NK-92 treated with Interleukin-12 subunit alpha and Interleukin-12 subunit beta, amount 100 ng/mL, for 24 hours (cell line): Measurements from ENCODE around the gene CDK5.
"Not testable (repeated sequence)": the region's sequence is repeated elsewhere in the genome, so short reads cannot be mapped to it uniquely, and the experiment has no call there.

ENCODE experiments used
- DNase-seq: peaks from one replicate; lab custom pipeline; 2025; lab: John Stamatoyannopoulos, UW

The CDK5 gene

DNA sequence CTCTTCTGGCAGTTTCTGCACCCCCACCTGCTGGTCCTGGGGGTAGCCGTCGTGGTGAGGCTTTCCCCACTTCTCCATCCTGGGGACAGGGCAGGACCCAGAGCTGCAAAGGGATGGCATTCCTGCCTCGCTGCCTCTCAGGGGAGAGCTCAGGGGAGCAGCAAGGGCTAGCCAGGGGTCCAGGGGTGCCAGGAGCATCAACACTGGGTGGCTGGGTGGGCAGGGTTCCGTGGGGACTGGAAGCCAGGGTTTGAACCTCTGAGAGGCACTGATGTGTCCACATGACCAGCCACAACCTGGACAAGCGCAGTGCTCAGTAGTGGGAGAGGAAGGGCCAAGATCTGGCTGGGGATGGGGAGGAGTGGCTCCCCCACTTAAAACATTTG is 23.8 kb downstream of the CDK5 start:
- no peak for DNase-seq

DNA sequence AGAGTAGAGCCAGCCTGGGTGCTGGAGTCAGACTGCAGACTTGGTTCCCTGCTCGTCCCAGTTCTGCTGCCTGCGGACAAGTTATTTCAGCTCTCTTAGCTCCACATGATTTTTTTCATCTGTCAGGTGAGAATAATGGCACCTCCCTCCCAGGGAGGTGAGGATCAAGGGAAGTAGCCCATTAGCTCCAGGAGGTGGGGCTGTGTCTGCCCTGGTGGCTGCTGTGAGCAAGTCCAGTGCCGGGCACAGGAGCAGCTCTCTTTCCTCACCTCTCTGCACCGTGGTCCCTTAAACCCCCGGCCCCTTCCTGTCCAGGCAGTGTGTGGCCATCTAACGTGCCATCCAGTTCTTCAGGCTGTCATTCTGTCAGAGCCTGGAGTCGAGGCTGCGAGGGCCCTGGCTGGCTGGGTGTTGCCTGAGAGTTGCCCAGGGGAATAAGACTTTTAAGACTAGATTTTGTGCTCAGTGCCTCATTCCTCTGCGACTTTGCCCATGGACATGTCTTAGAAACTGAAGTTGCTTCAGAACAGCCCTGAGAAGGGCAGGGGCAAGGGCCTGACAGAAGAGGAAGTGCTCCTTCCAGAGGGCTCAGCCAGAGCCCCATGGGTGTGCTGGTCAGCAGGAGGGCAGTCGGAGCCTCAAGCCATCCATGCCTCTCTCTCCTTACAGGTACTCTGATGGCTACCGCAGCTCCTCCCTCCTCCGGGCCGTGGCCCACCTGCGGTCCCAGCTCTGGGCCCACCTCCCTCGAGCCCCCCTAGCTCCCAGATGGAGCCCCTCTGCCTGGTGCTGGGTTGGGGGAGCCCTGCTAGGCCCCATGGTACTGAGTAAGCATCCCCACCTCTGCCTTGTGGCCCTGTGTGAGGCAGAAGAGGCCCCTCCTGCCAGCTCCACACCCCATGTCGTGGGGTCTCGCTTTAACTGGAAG is 24.5 kb downstream of the CDK5 start:
- DNase-seq, result no peak

GRCh38 chr7:151031011-151031410 is 26.7 kb downstream of the CDK5 start:
- no peak for DNase-seq

- DNase-seq, result no peak
Observed at GRCh38 chr7:151028948-151029501, 28.7 kb downstream of the CDK5 start.

GRCh38 chr7:151028131-151028947 is 29.4 kb downstream of the CDK5 start, which contains the start of gene ABCB8:
Gene ABCB8 (plus strand): TSS chr7:151028450. CDS start chr7:151028516, 66 bp downstream.
- peak; percentile 98 for DNase-seq

GRCh38 chr7:151027728-151028130 is 30.0 kb downstream of the CDK5 start:
- not testable (repeated sequence) for DNase-seq

DNA sequence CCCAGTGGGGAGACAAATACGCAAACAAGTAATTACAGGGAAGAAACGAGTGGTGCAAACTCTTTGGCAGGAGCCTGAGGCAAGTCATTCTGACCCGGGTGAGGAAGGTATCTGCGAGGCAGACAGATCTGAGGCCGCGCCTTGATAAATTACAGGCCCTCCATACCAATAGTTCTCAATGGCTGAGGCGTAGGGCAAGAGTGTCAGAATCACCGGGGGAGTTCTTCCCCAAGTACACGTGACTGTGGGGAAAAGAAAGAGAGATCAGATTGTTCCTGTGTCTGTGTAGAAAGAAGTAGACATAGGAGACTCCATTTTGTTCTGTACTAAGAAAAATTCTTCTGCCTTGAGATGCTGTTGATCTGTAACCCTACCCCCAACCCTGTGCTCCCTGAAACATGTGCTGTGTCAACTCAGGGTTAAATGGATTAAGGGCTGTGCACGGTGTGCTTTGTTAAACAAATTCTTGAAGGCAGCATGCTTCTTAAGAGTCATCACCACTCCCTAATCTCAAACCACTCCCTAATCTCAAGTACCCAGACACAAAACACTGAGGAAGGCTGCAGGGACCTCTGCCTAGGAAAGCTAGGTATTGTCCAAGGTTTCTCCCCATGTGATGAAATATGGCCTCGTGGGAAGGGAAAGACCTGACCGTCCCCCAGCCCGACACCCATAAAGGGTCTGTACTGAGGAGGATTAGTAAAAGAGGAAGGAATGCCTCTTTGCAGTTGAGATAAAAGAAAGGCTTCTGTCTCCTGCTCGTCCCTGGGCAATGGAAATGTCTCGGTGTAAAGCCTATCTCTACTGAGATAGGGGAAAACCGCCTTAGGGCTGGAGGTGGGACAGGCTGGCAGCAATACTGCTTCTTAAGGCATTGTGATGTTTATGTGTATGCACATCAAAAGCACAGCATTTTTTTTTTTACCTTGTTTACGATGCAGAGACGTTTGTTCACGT is 30.6 kb downstream of the CDK5 start:
- DNase-seq, result not testable (repeated sequence)

DNA sequence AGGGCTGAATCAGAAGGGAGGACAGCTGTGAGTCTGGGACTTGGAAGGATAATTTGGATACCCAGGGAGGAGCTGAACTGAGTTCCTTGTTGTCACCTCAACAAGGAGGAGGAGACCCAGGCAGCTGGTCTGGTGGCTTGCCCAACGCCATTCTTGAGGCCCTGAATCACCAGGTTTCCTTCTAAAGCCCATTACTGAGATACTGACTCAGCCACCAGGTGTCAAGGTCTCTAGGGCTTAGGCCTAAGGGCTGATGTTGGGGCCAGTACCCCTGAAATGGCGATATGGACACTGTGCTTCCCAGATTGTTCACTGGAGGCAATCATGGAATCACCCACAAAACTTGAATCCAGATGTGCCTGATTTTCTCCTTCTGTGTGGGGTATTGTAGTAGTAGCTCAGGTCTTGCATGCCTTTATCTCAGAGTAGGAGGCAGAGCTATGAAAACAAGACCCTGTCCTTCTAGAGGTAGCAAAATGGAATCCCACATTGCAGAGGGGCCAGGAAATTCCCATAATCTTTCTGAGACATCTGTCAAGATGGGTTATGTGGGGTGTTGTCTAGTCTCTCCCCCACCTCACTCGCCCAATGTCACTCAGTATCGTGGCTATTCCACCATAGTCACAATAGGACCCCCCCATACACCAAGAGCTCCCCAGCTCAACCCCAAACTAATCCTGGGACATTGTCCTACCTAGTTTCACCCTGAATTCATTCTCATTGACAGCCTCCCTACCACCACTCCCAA is 31.6 kb downstream of the CDK5 start:
- no peak for DNase-seq

- DNase-seq, result no peak
Observed at GRCh38 chr7:151024435-151025056, 33.2 kb downstream of the CDK5 start, which contains the start of gene ATG9B. Gene ATG9B (minus strand): TSS chr7:151024494. CDS start chr7:151024423, 71 bp downstream.

DNA sequence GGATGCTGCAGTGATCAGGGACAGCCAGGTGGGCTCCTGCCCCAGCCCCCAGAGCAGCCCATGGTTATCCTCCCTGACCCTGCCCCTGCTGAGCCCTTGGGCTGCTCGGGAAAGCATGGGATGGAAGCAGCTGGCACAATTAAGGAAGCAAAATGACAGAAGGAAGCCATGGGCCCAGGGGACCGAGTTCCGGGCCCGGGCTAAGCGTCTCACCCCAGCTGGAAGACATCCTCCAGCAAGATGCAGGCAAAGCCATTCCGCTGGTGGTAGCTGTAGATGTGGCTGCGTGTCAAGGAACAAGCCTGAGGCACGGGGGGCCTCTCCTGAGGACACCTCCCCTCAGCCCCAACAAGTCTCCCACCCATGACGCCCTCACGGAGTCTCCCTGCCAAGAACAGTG is 34.5 kb downstream of the CDK5 start:
- DNase-seq, result no peak

- DNase-seq, result no peak
Observed at GRCh38 chr7:151020231-151020630, 37.5 kb downstream of the CDK5 start.

GRCh38 chr7:151019130-151019447 is 38.6 kb downstream of the CDK5 start:
- no peak for DNase-seq

DNA sequence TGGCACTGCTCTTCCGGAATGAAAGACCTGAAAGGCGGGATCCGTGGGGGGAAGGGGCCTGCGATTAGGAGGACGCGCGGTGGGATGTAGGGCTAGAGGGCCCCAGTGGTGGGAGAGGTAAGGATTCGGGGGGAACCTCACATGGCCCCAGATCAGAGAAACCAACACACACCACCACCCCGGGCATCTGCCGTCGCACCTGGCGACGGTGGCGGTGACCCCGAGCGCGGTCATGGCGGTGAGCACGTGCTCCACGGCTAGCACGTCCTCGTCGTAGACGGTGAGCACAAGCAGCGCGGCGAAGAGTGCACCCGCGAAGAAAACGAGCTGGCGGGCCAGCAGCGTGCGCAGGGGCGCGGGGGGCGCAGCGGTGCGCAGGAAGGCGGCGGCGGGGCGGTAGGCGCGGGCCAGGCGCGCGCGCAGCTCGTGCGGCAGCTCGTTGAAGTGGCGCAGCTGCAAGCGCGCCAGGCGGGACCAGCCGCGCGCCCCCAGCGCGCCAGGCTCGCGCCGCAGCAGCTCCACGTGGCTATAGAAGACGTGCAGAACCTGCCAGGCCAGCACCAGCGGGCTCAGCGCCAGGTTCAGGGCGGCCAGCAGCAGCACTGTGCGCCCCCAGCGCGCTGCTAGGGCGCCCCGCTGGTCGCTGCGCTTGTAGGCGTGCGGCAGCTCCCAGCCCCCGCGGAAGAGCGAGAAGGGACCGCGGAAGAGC is 39.1 kb downstream of the CDK5 start:
- DNase-seq, result no peak

DNA sequence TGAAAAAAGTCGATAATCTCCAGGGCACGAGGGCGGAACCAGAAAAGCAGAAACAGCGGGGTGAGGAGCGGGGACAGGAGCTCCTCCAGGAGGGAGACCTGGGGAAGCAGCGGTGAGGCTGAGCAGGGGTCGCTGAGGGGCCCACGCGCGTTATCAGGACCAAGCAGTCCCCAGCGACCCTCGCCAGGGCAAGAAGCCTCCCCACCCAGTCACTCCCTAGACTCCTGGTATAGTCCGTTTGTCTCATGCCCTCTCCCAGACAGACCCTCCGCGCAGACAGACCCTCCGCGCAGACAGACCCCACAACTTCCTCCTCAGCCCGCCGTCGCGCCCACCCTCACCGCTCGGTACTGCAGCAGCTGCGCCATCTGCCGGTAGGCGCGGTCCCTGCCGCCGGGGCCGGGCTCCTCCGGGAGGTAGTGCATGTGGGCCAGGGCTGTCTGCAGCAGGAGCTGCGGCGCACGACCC is 39.7 kb downstream of the CDK5 start:
- DNase-seq, result no peak

DNA sequence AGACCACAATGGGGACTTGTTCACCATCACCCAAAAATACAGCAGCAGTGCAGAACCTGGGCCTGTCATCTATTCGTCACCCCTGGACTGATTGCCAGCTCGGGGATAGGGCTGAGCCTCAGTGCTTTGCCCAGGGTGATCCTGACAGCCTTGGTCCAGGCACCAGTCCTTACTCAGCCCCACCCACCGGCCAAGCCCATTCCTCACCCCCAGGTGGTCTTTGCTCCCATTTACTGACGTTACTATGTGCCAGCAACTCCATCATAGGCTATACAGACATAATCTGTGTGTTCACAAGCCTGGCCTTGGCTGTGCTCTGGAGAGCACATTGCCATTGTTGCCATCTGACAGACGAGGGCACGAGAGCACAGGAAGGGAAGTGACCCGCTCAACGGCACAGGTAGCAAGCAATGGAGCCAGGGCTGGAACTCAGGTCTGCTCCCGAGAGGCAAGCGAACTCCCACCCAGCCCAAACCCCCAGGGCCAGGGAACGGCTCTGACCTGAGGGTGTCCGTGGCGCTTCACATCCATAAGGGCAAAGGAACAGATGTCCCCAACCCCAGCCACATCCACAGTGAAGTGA is 40.2 kb downstream of the CDK5 start:
- DNase-seq, result no peak

DNA sequence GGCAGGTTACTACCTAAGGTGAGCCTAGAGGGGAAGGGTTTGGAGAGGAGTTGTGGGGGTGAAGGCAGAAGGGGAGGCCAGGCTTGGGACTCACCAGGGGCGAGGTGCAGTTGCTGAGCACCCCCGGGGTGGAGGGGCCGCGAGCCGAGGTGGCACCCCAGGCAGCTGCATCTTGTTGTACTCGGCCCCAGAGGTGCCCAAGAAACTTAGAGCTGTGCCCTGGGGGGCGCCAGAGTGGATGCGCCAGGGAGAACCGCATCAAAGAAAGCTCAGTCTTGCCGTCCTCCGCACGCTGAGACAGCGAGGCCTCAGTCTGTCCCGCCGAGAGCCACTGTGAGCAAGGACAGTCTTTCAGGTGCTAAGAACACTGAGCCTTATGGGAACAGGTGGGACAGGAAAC is 40.8 kb downstream of the CDK5 start:
- no peak for DNase-seq

DNA sequence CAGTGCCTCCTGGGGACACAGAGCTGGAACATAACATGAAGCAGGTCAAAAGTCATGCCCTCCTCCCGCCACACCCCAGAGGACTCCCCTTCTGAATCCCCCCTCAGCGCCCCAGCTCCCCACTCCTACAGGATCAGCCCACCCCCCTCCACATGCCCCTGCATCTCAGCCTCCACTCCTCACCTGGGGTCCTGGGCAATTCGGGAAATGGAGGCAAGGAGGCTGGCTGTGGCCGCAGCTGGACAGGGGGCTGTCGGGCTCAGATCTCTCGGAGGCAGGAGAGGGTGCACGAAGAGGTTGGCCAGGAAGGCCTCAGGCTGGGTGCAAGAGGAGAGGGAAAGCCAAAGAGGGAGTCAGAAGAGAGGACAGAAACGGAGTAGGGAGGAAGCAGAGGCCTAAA is 41.2 kb downstream of the CDK5 start:
- no peak for DNase-seq

GRCh38 chr7:151015967-151016366 is 41.7 kb downstream of the CDK5 start:
- no peak for DNase-seq

DNA sequence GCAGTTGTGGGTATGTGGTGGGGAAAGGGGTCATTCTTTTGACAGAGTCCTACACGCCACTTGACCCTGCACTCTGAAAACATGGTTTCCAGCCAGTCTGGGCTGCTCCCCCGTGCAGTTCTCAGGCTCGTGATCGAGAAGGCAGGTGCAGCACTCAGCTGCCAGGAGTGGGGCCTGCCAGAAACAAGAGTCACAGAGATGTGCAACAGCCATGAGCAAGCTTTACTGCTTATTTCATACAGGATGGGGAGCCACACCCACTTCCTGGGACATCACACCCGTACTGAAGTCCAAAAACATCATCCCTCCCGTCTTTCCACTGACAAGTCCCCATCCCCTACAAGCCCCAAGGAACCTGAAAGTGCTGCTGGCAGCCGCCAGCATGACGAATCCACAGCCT is 42.7 kb downstream of the CDK5 start:
- DNase-seq, result no peak
